HEK293T (cell line): ENCODE measurements around the gene EPHA2.

Experiments used
- CTCF ChIA-PET: fragments of 350-600 bp; formaldehyde crosslinking; extraction: SDS; loops from one replicate; lab custom pipeline; 2021; ENCODE audit warnings: antibody characterized with exemption, inconsistent platforms; lab: Yijun Ruan, JAX
- POLR2A ChIA-PET: fragments of 350-600 bp; formaldehyde crosslinking; extraction: SDS; loops from one replicate; lab custom pipeline; 2020; ENCODE audit warnings: antibody characterized with exemption, inconsistent platforms; lab: Yijun Ruan, JAX
- DNase-seq: peaks from one replicate; pipeline ENCODE4 v3.0.0; 2012; ENCODE audit warnings: mixed read lengths; ENCODE audit errors: extremely low spot score
- ARNT ChIP-seq: fragments of 450-650 bp; IDR thresholded peaks from 2 replicates; pipeline ENCODE4 v1.6.1; 2017; ENCODE audit warnings: mild to moderate bottlenecking
- BHLHE40 ChIP-seq: fragments of 450-650 bp; IDR thresholded peaks from 2 replicates; pipeline ENCODE4 v1.6.1; 2016; ENCODE audit warnings: mild to moderate bottlenecking, moderate library complexity, borderline replicate concordance
- CTBP1 ChIP-seq: fragments of 450-650 bp; IDR thresholded peaks from 2 replicates; pipeline ENCODE4 v1.6.1; 2016; ENCODE audit warnings: borderline replicate concordance
- ELF4 ChIP-seq: fragments of 450-650 bp; IDR thresholded peaks from 2 replicates; pipeline ENCODE4 v1.6.1; 2017; ENCODE audit warnings: antibody characterized with exemption
- FOXA1 ChIP-seq: fragments of 450-650 bp; IDR thresholded peaks from 2 replicates; pipeline ENCODE4 v1.6.1; 2016; ENCODE audit warnings: mild to moderate bottlenecking
- FOXK2 ChIP-seq: fragments of 450-650 bp; IDR thresholded peaks from 2 replicates; pipeline ENCODE4 v1.6.1; 2016; ENCODE audit warnings: mild to moderate bottlenecking
- FOXM1 ChIP-seq: fragments of 450-650 bp; IDR thresholded peaks from 2 replicates; pipeline ENCODE4 v1.6.1; 2017; ENCODE audit warnings: mild to moderate bottlenecking, borderline replicate concordance
- HDGF ChIP-seq: fragments of 450-650 bp; IDR thresholded peaks from 2 replicates; pipeline ENCODE4 v1.6.1; 2017; ENCODE audit warnings: antibody characterized with exemption, borderline replicate concordance
- L3MBTL2 ChIP-seq: fragments of 450-650 bp; conservative IDR thresholded peaks from 2 replicates; pipeline ENCODE4 v1.6.1; 2016; ENCODE audit warnings: mild to moderate bottlenecking
- LEF1 ChIP-seq: fragments of 450-650 bp; IDR thresholded peaks from 2 replicates; pipeline ENCODE4 v1.6.1; 2017; ENCODE audit warnings: mild to moderate bottlenecking, borderline replicate concordance
- NFRKB ChIP-seq: fragments of 450-650 bp; IDR thresholded peaks from 2 replicates; pipeline ENCODE4 v1.6.1; 2016; ENCODE audit warnings: mild to moderate bottlenecking, moderate library complexity
- PKNOX1 ChIP-seq: fragments of 450-650 bp; IDR thresholded peaks from 2 replicates; pipeline ENCODE4 v1.6.1; 2016
- SP1 ChIP-seq: fragments of 450-650 bp; IDR thresholded peaks from 2 replicates; pipeline ENCODE4 v1.6.1; 2017
- SUZ12 ChIP-seq: fragments of 450-650 bp; IDR thresholded peaks from 2 replicates; pipeline ENCODE4 v1.6.1; 2016; ENCODE audit warnings: mild to moderate bottlenecking
- TARDBP ChIP-seq: fragments of 450-650 bp; IDR thresholded peaks from 2 replicates; pipeline ENCODE4 v1.6.1; 2016
- ZNF384 ChIP-seq: fragments of 450-650 bp; IDR thresholded peaks from 2 replicates; pipeline ENCODE4 v1.6.1; 2016

The EPHA2 gene

GRCh38 chr1:16142383-16142995, 13.4 kb downstream of the EPHA2 start:
- ChIA-PET CTCF (no interaction called here), POLR2A (no interaction called here)
- TF ChIP-seq PKNOX1: no peak
- no peak for TF ChIP-seq CTBP1
- no peak for DNase-seq

GRCh38 chr1:16141573-16142336, 14.1 kb downstream of the EPHA2 start:
- CTCF ChIA-PET: interaction anchor here (1.1 kb wide), 1 partner anchor 12 kb away, joined by 7 read pairs; no protein-coding TSS in a partner anchor
- no peak for DNase-seq
- POLR2A ChIA-PET: interaction anchor here (1.0 kb wide), 1 partner anchor 69 kb away, joined by 3 read pairs; no protein-coding TSS in a partner anchor

GRCh38 chr1:16140068-16140596, 15.7 kb downstream of the EPHA2 start:
- TF ChIP-seq L3MBTL2: no peak
- no peak for TF ChIP-seq SP1
- no peak for TF ChIP-seq ELF4
- TF ChIP-seq FOXM1: no peak
- no peak for TF ChIP-seq BHLHE40
- TF ChIP-seq TARDBP: no peak
- TF ChIP-seq PKNOX1: no peak
- TF ChIP-seq ZNF384: no peak
- no peak for TF ChIP-seq HDGF
- TF ChIP-seq CTBP1: no peak
- TF ChIP-seq NFRKB: no peak
- no peak for TF ChIP-seq FOXA1
- no peak for DNase-seq
- ChIA-PET POLR2A (interaction anchor here (0.8 kb wide), 1 partner anchor 24 kb away, joined by 3 read pairs; no protein-coding TSS in a partner anchor), CTCF (interaction anchor here (0.9 to 2.1 kb wide), 2 partner anchors 46 to 58 kb away, joined by 3 to 6 read pairs; no protein-coding TSS in a partner anchor)

More at GRCh38 chr1:16141573-16142336, 14.1 kb downstream of the EPHA2 start:
- TF ChIP-seq ELF4: no peak
- no peak for TF ChIP-seq FOXK2
- no peak for TF ChIP-seq SUZ12
- TF ChIP-seq FOXM1: no peak
- no peak for TF ChIP-seq TARDBP
- TF ChIP-seq ARNT: no peak
- no peak for TF ChIP-seq FOXA1
- TF ChIP-seq NFRKB: no peak
- no peak for TF ChIP-seq L3MBTL2
- no peak for TF ChIP-seq HDGF
- no peak for TF ChIP-seq BHLHE40
- no peak for TF ChIP-seq ZNF384
- no peak for TF ChIP-seq PKNOX1
- TF ChIP-seq LEF1: no peak
- TF ChIP-seq CTBP1: no peak
- TF ChIP-seq SP1: no peak

GRCh38 chr1:16139473-16139962, 16.4 kb downstream of the EPHA2 start:
- DNase-seq: no peak
- no peak for TF ChIP-seq SUZ12
- TF ChIP-seq FOXA1: no peak
- no peak for TF ChIP-seq PKNOX1
- TF ChIP-seq L3MBTL2: no peak
- no peak for TF ChIP-seq BHLHE40
- no peak for TF ChIP-seq ELF4
- TF ChIP-seq TARDBP: no peak
- no peak for TF ChIP-seq HDGF
- ChIA-PET CTCF (interaction anchor here (1.1 to 2.1 kb wide), 2 partner anchors 15 to 57 kb away, joined by 3 to 6 read pairs; no protein-coding TSS in a partner anchor), POLR2A (interaction anchor here (0.8 kb wide), 1 partner anchor 25 kb away, joined by 3 read pairs; no protein-coding TSS in a partner anchor)

GRCh38 chr1:16138772-16139221, 17.1 kb downstream of the EPHA2 start:
- ChIA-PET POLR2A (no interaction called here), CTCF (interaction anchor here (1.1 kb wide), 1 partner anchor 16 kb away, joined by 3 read pairs; no protein-coding TSS in a partner anchor)
- no peak for DNase-seq
- no peak for TF ChIP-seq NFRKB
- TF ChIP-seq SP1: no peak
- TF ChIP-seq FOXM1: no peak
- no peak for TF ChIP-seq LEF1
- no peak for TF ChIP-seq BHLHE40
- no peak for TF ChIP-seq SUZ12
- no peak for TF ChIP-seq CTBP1
- TF ChIP-seq ELF4: no peak
- TF ChIP-seq TARDBP: no peak
- TF ChIP-seq HDGF: no peak
- no peak for TF ChIP-seq FOXK2
- no peak for TF ChIP-seq L3MBTL2
- TF ChIP-seq PKNOX1: no peak
- no peak for TF ChIP-seq ARNT
